DND-41 (cell line): Measurements from ENCODE around the gene DMKN.

Experiments used
- ATAC-seq: fragments of 200-7000 bp; cut with Tn5 transposase; 3 replicates; pipeline ENCODE4 v1.9.1; 2021; ENCODE audit warnings: low read depth; ENCODE audit not compliant: insufficient read depth
- DNase-seq: peaks from one replicate; pipeline ENCODE4 v3.0.0-alpha.2; 2020
- H2AFZ ChIP-seq: 2 replicates; pipeline ENCODE4 v1.6.0; 2012; ENCODE audit warnings: low read depth, low read length
- H3K27ac ChIP-seq: 2 replicates; pipeline ENCODE4 v1.5.1; 2012; ENCODE audit warnings: low read length, inconsistent platforms
- H3K27me3 ChIP-seq: fragments of 200-600 bp; sonication (generic); 2 replicates; pipeline ENCODE4 v1.6.0; 2012; ENCODE audit warnings: low read length, mild to moderate bottlenecking, inconsistent platforms; ENCODE audit not compliant: insufficient read depth, poor library complexity
- H3K36me3 ChIP-seq: 2 replicates; pipeline ENCODE4 v1.5.1; 2012; ENCODE audit warnings: low read length, inconsistent platforms; ENCODE audit not compliant: insufficient read depth
- H3K4me1 ChIP-seq: 2 replicates; pipeline ENCODE4 v1.5.1; 2012; ENCODE audit warnings: mild to moderate bottlenecking, low read length; ENCODE audit not compliant: insufficient read depth
- H3K4me2 ChIP-seq: 2 replicates; pipeline ENCODE4 v1.6.0; 2012; ENCODE audit warnings: mild to moderate bottlenecking, moderate library complexity, low read length, inconsistent platforms; ENCODE audit not compliant: insufficient read depth
- H3K4me3 ChIP-seq, 2 experiments: fragments of 200-600 bp in 1 of 2; shearing (Covaris generic) in 1 of 2; 2 replicates each; pipeline ENCODE4 v1.5.1; 2012 to 2016; ENCODE audit warnings: inconsistent platforms in 2 of 2, low read length in 2 of 2, mild to moderate bottlenecking in 2 of 2, low read depth in 1 of 2, moderate library complexity in 1 of 2
- H3K79me2 ChIP-seq: 2 replicates; pipeline ENCODE4 v1.6.0; 2012; ENCODE audit warnings: low read length, inconsistent platforms; ENCODE audit not compliant: insufficient read depth
- H3K9ac ChIP-seq: 2 replicates; pipeline ENCODE4 v1.6.0; 2012; ENCODE audit warnings: low read depth, mild to moderate bottlenecking, inconsistent platforms, low read length, moderate library complexity
- H3K9me3 ChIP-seq: 2 replicates; pipeline ENCODE4 v1.5.1; 2012; ENCODE audit warnings: low read length, moderate library complexity, mild to moderate bottlenecking, inconsistent platforms; ENCODE audit not compliant: insufficient read depth, severe bottlenecking
- H4K20me1 ChIP-seq: 2 replicates; pipeline ENCODE4 v1.6.0; 2012; ENCODE audit warnings: low read length; ENCODE audit not compliant: insufficient read depth
- CTCF ChIP-seq: IDR thresholded peaks from 2 replicates; pipeline ENCODE4 v1.5.1; 2012; ENCODE audit warnings: borderline replicate concordance, low read length, moderate library complexity, mild to moderate bottlenecking; ENCODE audit not compliant: poor library complexity, severe bottlenecking; ENCODE audit errors: extremely low read depth
- EZH2 ChIP-seq: IDR thresholded peaks from 3 replicates; pipeline ENCODE4 v1.6.1; 2012; ENCODE audit warnings: borderline replicate concordance, low read depth, mild to moderate bottlenecking, moderate library complexity, low read length, inconsistent platforms; ENCODE audit not compliant: severe bottlenecking

The DMKN gene

GRCh38 chr19:35493971-35494370, 19.5 kb downstream of the DMKN start:
- H2AFZ ChIP-seq = no peak overlapping the region
- peaks cover 5% of the 10 kb centered on the region for H3K4me1 ChIP-seq
- no peaks in the 10 kb centered on the region for H3K9me3 ChIP-seq
- H3K36me3 ChIP-seq = no peaks in the 10 kb centered on the region
- no peak overlapping the region for H3K27ac ChIP-seq
- peaks cover 20% of the 10 kb centered on the region for H3K27me3 ChIP-seq
- DNase-seq = no peak
- H3K4me3 ChIP-seq = no peak overlapping the region
- no peak overlapping the region for H3K4me2 ChIP-seq
- H3K79me2 ChIP-seq = no peaks in the 10 kb centered on the region
- H4K20me1 ChIP-seq = no peaks in the 10 kb centered on the region
- no peak overlapping the region for H3K9ac ChIP-seq
- no peak for ATAC-seq
- TF ChIP-seq CTCF (no peak), EZH2 (no peak)

- peaks cover 5% of the 10 kb centered on the region for H3K4me1 ChIP-seq
- H3K27me3 ChIP-seq = peaks cover 24% of the 10 kb centered on the region
- DNase-seq (no peak), ATAC-seq (no peak)
- H3K4me3 ChIP-seq = no peak overlapping the region
- no peaks in the 10 kb centered on the region for H4K20me1 ChIP-seq
- H3K36me3 ChIP-seq = no peaks in the 10 kb centered on the region
- H3K27ac ChIP-seq = no peak overlapping the region
- TF ChIP-seq EZH2 = no peak
- TF ChIP-seq CTCF = no peak
- no peaks in the 10 kb centered on the region for H3K79me2 ChIP-seq
- no peak overlapping the region for H2AFZ ChIP-seq
- H3K4me2 ChIP-seq = no peak overlapping the region
- no peaks in the 10 kb centered on the region for H3K9me3 ChIP-seq
- no peak overlapping the region for H3K9ac ChIP-seq
Measured at GRCh38 chr19:35491836-35492360, 21.6 kb downstream of the DMKN start.

GRCh38 chr19:35490364-35490763, 23.1 kb downstream of the DMKN start, which contains the start of gene KRTDAP:
KRTDAP (minus strand) TSS chr19:35490464; CDS start chr19:35490442, 22 bp downstream.
- Histone ChIP-seq H3K4me1 (peaks cover 3% of the 10 kb centered on the region; the same call in 1 of the 2 replicates), H3K9me3 (no peaks in the 10 kb centered on the region), H3K36me3 (no peaks in the 10 kb centered on the region), H3K27me3 (peaks cover 26% of the 10 kb centered on the region), H4K20me1 (no peaks in the 10 kb centered on the region), H3K4me2 (no peak within 1 kb of the TSS), H3K79me2 (no peaks in the 10 kb centered on the region), H2AFZ (no peak within 1 kb of the TSS), H3K9ac (no peak within 1 kb of the TSS), H3K27ac (no peak within 1 kb of the TSS), H3K4me3 (no peak within 1 kb of the TSS)
- TF ChIP-seq CTCF (no peak), EZH2 (no peak)
- DNase-seq = no peak
- no peak for ATAC-seq
